ENCODE data around the gene SOX1. TPM values are rescaled to one million over a fixed set of nuclear protein-coding genes. Genes with fewer than 3 reads are reported as not detected.

Gene SOX1
- total and polyA plus RNA-seq, 2 experiments from 2014 or later = not detected

GRCh38 chr13:112067871-112068539 is 1.1 kb downstream of the SOX1 start:
- H3K9me3 ChIP-seq (ENCODE audit: low read depth) = no peaks in the 10 kb centered on the region
- H3K27me3 ChIP-seq (replicated peaks; ENCODE audit: insufficient read depth) = peaks cover 73% of the 10 kb centered on the region
- no peaks in the 10 kb centered on the region for H3K9me2 ChIP-seq (ENCODE audit: insufficient read depth)
- H2AFZ ChIP-seq = no peak overlapping the region
- no peaks in the 10 kb centered on the region for H3F3A ChIP-seq (ENCODE audit: insufficient read depth)
- no peak overlapping the region for H3K4me2 ChIP-seq (ENCODE audit: unreplicated experiment)
- H3K9ac ChIP-seq = no peak overlapping the region
- no peaks in the 10 kb centered on the region for H4K20me1 ChIP-seq (ENCODE audit: insufficient read depth)
- WGBS, 2 experiments (ENCODE audit: low coverage in 1 of 2, low lambda C conversion rate in 2 of 2, missing lambda C conversion rate in 2 of 2) = 2 to 3% methylated on average over 59 to 91 of the region's 103 CpGs
- H3K4me3 ChIP-seq = no peak overlapping the region
- peak; percentile 23 for DNase-seq
- no peaks in the 10 kb centered on the region for H3K36me3 ChIP-seq (ENCODE audit: low read depth)
- no peaks in the 10 kb centered on the region for H3K4me1 ChIP-seq (ENCODE audit: insufficient read depth)
- no peaks in the 10 kb centered on the region for H3K79me2 ChIP-seq (ENCODE audit: insufficient read depth)
- TF ChIP-seq EZH2phosphoT487 (IDR thresholded peaks at IDR 0.05; ENCODE audit: insufficient read depth, low read depth) = no peak
- TF ChIP-seq EZH2 (IDR thresholded peaks at IDR 0.05; ENCODE audit: insufficient read depth, poor library complexity, severe bottlenecking) = no peak
- in situ Hi-C loops (cut with MboI) = no loop called here
- H3K27ac ChIP-seq = no peak overlapping the region

- no peak overlapping the region for H3K4me3 ChIP-seq
- no peaks in the 10 kb centered on the region for H3K79me2 ChIP-seq (ENCODE audit: insufficient read depth)
- H3F3A ChIP-seq (ENCODE audit: insufficient read depth) = no peaks in the 10 kb centered on the region
- no peak for DNase-seq
- no peak overlapping the region for H3K4me2 ChIP-seq (ENCODE audit: unreplicated experiment)
- peaks cover 69% of the 10 kb centered on the region for H3K27me3 ChIP-seq (replicated peaks; ENCODE audit: insufficient read depth)
- no peak overlapping the region for H2AFZ ChIP-seq
- TF ChIP-seq EZH2phosphoT487 (IDR thresholded peaks at IDR 0.05; ENCODE audit: insufficient read depth, low read depth) = no peak
- TF ChIP-seq EZH2 (IDR thresholded peaks at IDR 0.05; ENCODE audit: insufficient read depth, poor library complexity, severe bottlenecking) = no peak
- WGBS, 2 experiments (ENCODE audit: low coverage in 1 of 2, low lambda C conversion rate in 2 of 2, missing lambda C conversion rate in 2 of 2) = 2 to 3% methylated on average over 42 to 76 of the region's 80 CpGs
- H3K9ac ChIP-seq = no peak overlapping the region
- in situ Hi-C loops (cut with MboI) = no loop called here
- H3K36me3 ChIP-seq (ENCODE audit: low read depth) = no peaks in the 10 kb centered on the region
- no peaks in the 10 kb centered on the region for H3K9me3 ChIP-seq (ENCODE audit: low read depth)
- no peaks in the 10 kb centered on the region for H3K4me1 ChIP-seq (ENCODE audit: insufficient read depth)
- no peak overlapping the region for H3K27ac ChIP-seq
- H4K20me1 ChIP-seq (ENCODE audit: insufficient read depth) = no peaks in the 10 kb centered on the region
- no peaks in the 10 kb centered on the region for H3K9me2 ChIP-seq (ENCODE audit: insufficient read depth)
Observed at GRCh38 chr13:112068540-112069060, 1.7 kb downstream of the SOX1 start.

- no peaks in the 10 kb centered on the region for H3K9me3 ChIP-seq (ENCODE audit: low read depth)
- DNase-seq = no peak
- 6 to 9% methylated on average over 33 of the region's 33 CpGs for WGBS, 2 experiments (ENCODE audit: low coverage in 1 of 2, low lambda C conversion rate in 2 of 2, missing lambda C conversion rate in 2 of 2)
- H3K9ac ChIP-seq = no peak overlapping the region
- in situ Hi-C loops (cut with MboI) = no loop called here
- no peak overlapping the region for H3K27ac ChIP-seq
- no peak overlapping the region for H3K4me2 ChIP-seq (ENCODE audit: unreplicated experiment)
- TF ChIP-seq EZH2phosphoT487 (IDR thresholded peaks at IDR 0.05; ENCODE audit: insufficient read depth, low read depth) (0 out of 2 replicates have a peak, but pooled peaks have one; percentile 31), EZH2 (IDR thresholded peaks at IDR 0.05; ENCODE audit: insufficient read depth, poor library complexity, severe bottlenecking) (peak; percentile 94)
- no peaks in the 10 kb centered on the region for H3K9me2 ChIP-seq (ENCODE audit: insufficient read depth)
- H2AFZ ChIP-seq = no peak overlapping the region
- no peaks in the 10 kb centered on the region for H3K79me2 ChIP-seq (ENCODE audit: insufficient read depth)
- no peaks in the 10 kb centered on the region for H4K20me1 ChIP-seq (ENCODE audit: insufficient read depth)
- no peaks in the 10 kb centered on the region for H3K36me3 ChIP-seq (ENCODE audit: low read depth)
- H3F3A ChIP-seq (ENCODE audit: insufficient read depth) = no peaks in the 10 kb centered on the region
- no peaks in the 10 kb centered on the region for H3K4me1 ChIP-seq (ENCODE audit: insufficient read depth)
- no peak overlapping the region for H3K4me3 ChIP-seq
- H3K27me3 ChIP-seq (replicated peaks; ENCODE audit: insufficient read depth) = peaks cover 70% of the 10 kb centered on the region
Observed at GRCh38 chr13:112069061-112069844, 2.3 kb downstream of the SOX1 start.

GRCh38 chr13:112069845-112070251 is 2.9 kb downstream of the SOX1 start:
- Histone ChIP-seq H3K4me2 (ENCODE audit: unreplicated experiment) (no peak overlapping the region), H3K9me3 (ENCODE audit: low read depth) (no peaks in the 10 kb centered on the region), H3K9me2 (ENCODE audit: insufficient read depth) (no peaks in the 10 kb centered on the region), H3K79me2 (ENCODE audit: insufficient read depth) (no peaks in the 10 kb centered on the region), H3K4me3 (no peak overlapping the region), H3K36me3 (ENCODE audit: low read depth) (no peaks in the 10 kb centered on the region), H3K27me3 (replicated peaks; ENCODE audit: insufficient read depth) (peaks cover 70% of the 10 kb centered on the region), H3K9ac (no peak overlapping the region), H4K20me1 (ENCODE audit: insufficient read depth) (no peaks in the 10 kb centered on the region), H3F3A (ENCODE audit: insufficient read depth) (no peaks in the 10 kb centered on the region), H3K27ac (no peak overlapping the region), H3K4me1 (ENCODE audit: insufficient read depth) (no peaks in the 10 kb centered on the region), H2AFZ (no peak overlapping the region)
- 21 to 22% methylated on average over 17 of the region's 17 CpGs for WGBS, 2 experiments (ENCODE audit: low coverage in 1 of 2, low lambda C conversion rate in 2 of 2, missing lambda C conversion rate in 2 of 2)
- in situ Hi-C loops (cut with MboI) = no loop called here
- no peak for DNase-seq
- TF ChIP-seq EZH2phosphoT487 (IDR thresholded peaks at IDR 0.05; ENCODE audit: insufficient read depth, low read depth) (no peak), EZH2 (IDR thresholded peaks at IDR 0.05; ENCODE audit: insufficient read depth, poor library complexity, severe bottlenecking) (no peak)
